ENCODE measurements around the gene WEE2. TPM values are rescaled to one million over a fixed set of nuclear protein-coding genes. Genes with fewer than 3 reads are reported as not detected.
A peak's percentile ranks its signal among the peaks of the same experiment; 100 is the strongest.

The WEE2 gene
- total RNA-seq, 4 donors from 2014 or later: not detected

DNA sequence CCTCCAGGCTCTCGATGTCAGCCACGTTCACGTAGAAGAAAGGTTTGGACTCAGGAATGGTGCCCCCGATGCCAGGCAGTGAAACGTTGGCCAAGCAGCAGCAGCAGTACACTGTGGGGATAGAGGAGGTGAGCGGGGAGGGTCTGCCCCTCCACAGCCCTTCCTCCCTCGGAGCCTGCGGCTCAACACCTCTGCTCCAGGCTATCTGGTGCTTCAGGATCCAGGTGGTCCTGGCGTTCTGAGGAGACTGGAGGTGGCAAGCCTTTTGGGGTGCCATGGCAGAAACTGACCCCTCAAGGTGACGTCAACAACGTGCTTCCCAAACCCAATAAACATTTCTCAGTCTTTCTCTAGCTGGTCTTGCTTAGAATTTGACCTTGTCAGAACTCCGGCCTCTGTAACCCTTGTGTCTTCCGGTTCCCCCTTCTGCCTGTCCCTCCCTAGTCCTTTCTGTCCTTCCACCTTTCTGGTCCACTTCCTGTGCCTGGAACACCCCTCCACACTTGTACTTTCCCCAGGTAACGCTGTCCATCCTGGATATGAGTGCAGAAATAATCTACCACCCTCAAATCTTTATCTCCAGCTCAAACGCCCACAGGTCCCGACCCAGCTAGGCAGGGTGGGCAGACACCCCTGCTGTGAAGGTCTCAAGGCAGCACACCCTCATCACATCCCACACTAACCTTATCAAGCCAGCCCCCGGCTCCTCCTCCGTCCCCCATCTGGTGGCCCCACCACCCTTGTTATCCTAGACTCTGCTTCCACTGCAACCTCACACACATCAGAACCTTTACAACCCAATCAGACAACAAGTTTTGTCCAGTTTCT, 42.7 kb upstream of the WEE2 start:
- Histone ChIP-seq H3K27ac (peak overlapping the region in 1 of 4 donors; percentile 25), H3K36me3 (peaks cover 0 to 39% (median 0%) of the 10 kb centered on the region in 3 donors), H3K4me1 (peaks cover 0 to 21% (median 4%) of the 10 kb centered on the region in 4 donors)

DNA sequence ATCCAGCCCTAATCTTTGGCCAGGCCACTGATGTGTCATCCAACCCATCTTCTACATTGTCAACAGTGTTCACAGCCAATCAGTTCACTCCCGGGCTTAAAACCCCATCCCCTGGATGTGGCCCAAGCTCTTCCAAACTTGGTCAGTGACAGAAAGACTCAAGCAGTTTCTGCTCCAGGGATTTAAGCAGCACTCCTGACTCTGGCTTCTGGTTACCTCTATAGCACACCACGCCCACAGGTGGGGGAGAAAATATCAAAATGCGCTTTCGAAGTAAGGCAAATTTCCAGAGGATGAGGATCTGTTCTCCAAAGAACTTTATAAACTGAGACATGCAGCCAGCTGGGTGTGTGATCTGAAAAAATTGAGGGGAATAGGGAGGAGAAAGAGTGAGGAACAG, 42.1 kb upstream of the WEE2 start:
- TF ChIP-seq, protein P1, sequence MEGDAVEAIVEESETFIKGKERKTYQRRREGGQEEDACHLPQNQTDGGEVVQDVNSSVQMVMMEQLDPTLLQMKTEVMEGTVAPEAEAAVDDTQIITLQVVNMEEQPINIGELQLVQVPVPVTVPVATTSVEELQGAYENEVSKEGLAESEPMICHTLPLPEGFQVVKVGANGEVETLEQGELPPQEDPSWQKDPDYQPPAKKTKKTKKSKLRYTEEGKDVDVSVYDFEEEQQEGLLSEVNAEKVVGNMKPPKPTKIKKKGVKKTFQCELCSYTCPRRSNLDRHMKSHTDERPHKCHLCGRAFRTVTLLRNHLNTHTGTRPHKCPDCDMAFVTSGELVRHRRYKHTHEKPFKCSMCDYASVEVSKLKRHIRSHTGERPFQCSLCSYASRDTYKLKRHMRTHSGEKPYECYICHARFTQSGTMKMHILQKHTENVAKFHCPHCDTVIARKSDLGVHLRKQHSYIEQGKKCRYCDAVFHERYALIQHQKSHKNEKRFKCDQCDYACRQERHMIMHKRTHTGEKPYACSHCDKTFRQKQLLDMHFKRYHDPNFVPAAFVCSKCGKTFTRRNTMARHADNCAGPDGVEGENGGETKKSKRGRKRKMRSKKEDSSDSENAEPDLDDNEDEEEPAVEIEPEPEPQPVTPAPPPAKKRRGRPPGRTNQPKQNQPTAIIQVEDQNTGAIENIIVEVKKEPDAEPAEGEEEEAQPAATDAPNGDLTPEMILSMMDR (IDR thresholded peaks at IDR 0.05): no peak
- TF ChIP-seq POLR2A (IDR thresholded peaks at IDR 0.05): no peak
- DNase-seq: no peak
- Histone ChIP-seq H3K9me3 (no peaks in the 10 kb centered on the region), H3K4me3 (no peak overlapping the region), H3K36me3 (peaks cover 0 to 43% (median 0%) of the 10 kb centered on the region in 3 donors), H3K4me1 (peaks cover 0 to 21% (median 4%) of the 10 kb centered on the region in 4 donors), H3K27ac (no peak overlapping the region), H3K27me3 (no peaks in the 10 kb centered on the region)

More for the DNA sequence above, 42.7 kb upstream of the WEE2 start:
- TF ChIP-seq, protein P1 (IDR thresholded peaks at IDR 0.05): no peak
- TF ChIP-seq POLR2A (IDR thresholded peaks at IDR 0.05): no peak
- H3K4me3 ChIP-seq: no peak overlapping the region
- no peak for DNase-seq
- H3K9me3 ChIP-seq: no peaks in the 10 kb centered on the region
- H3K27me3 ChIP-seq: no peaks in the 10 kb centered on the region

DNA sequence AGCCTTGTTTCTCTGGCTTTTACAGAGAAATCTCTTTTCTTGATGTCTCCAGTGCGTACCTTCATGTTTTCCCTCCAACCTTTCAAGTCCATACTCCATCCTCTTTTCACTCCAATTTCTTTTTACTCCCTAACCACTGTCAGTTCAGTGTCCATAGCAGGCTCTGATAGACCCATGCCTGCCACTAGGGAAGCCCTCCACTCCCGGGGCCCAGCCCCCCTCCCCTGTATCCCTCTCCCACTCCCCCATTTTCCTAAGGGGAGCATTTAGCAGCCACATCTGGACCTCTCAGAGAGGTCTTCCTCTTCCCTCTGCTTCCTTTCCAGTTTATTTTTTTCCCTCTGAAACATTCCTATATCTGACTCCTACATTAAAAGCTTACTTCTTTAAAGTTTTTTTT, 39.3 kb upstream of the WEE2 start:
- H3K27me3 ChIP-seq: no peaks in the 10 kb centered on the region
- H3K27ac ChIP-seq: no peak overlapping the region
- no peaks in the 10 kb centered on the region for H3K9me3 ChIP-seq
- H3K4me1 ChIP-seq: peaks cover 0 to 10% (median 2%) of the 10 kb centered on the region in 4 donors
- no peak overlapping the region for H3K4me3 ChIP-seq
- H3K36me3 ChIP-seq: peaks cover 0 to 35% (median 0%) of the 10 kb centered on the region in 3 donors
- TF ChIP-seq POLR2A (IDR thresholded peaks at IDR 0.05): no peak
- TF ChIP-seq, protein P1 (IDR thresholded peaks at IDR 0.05): no peak
- DNase-seq: no peak

DNA sequence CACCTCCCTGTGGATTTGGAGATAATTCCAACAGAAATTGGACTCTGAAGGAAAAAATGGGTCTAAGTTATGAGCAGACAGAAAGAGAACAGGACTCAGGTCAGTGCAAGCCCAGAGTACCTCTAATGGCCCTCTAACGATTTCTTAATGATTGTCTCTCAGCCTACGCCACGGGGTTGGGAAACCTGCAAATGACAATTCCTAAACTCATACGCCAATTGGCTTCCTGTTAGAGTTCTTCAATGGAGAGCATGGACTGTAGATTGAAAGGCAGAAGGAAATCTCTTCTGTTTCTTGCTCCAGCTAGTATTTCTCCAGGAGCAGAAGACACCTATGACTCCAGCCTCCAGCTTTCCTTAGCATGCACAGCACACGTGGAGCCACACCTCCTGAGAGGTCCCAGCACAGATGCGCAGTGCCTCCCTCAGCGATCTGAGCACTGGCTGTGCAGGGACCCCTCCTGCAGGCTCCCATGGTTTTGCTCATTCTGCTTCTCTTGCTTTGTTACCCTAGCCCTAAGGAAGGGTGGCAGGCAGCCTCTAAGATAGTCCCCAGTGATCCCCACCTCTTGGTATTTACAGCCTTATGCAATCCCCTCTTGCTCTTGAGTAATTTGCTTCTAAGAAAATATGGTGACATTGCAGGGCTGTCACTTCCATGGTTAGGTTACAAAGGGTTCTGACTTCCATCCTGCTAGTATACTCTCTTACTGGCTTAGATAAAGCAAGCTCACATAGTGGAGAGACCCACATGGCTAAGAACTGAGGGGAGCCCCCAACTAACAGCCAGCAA, 36.3 kb upstream of the WEE2 start:
- TF ChIP-seq, protein P1 (IDR thresholded peaks at IDR 0.05): no peak
- no peak for TF ChIP-seq POLR2A (IDR thresholded peaks at IDR 0.05)
- H3K27me3 ChIP-seq: no peaks in the 10 kb centered on the region
- H3K27ac ChIP-seq: no peak overlapping the region
- H3K4me3 ChIP-seq: no peak overlapping the region
- H3K36me3 ChIP-seq: peaks cover 0 to 13% (median 0%) of the 10 kb centered on the region in 3 donors
- no peaks in the 10 kb centered on the region for H3K9me3 ChIP-seq
- H3K4me1 ChIP-seq: no peaks in the 10 kb centered on the region
- no peak for DNase-seq

DNA sequence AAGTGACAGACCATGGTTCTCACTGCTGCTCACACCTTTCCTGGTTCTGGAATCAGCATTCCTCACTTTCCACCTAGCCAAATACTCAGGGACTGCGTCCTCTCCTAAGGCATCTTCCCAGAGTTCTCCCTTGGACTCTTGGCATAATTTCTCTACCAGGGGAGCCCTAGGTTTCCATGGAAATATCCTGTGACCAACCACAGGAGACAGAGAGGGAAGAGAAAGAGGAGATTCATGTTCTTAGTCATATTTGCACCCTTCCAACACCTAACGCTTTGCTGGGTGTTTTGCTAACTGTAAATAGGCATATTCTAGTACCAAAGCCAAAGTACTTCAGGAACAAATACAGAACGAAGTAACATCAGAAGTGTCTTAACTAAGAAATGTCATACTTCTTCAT, 34.8 kb upstream of the WEE2 start:
- DNase-seq: no peak
- no peak overlapping the region for H3K27ac ChIP-seq
- H3K9me3 ChIP-seq: no peaks in the 10 kb centered on the region
- peaks cover 0 to 13% (median 0%) of the 10 kb centered on the region in 3 donors for H3K36me3 ChIP-seq
- H3K4me1 ChIP-seq: no peaks in the 10 kb centered on the region
- TF ChIP-seq, protein P1 (IDR thresholded peaks at IDR 0.05): no peak
- no peak for TF ChIP-seq POLR2A (IDR thresholded peaks at IDR 0.05)
- no peaks in the 10 kb centered on the region for H3K27me3 ChIP-seq
- no peak overlapping the region for H3K4me3 ChIP-seq

All from Peyer's patch (tissue), 4 donors.